NCI-H1048 (cell line): ENCODE measurements around the gene CD164L2.

ENCODE experiments used
- DNase-seq: peaks from one replicate; lab custom pipeline; 2025; lab: John Stamatoyannopoulos, UW

Gene CD164L2

DNA sequence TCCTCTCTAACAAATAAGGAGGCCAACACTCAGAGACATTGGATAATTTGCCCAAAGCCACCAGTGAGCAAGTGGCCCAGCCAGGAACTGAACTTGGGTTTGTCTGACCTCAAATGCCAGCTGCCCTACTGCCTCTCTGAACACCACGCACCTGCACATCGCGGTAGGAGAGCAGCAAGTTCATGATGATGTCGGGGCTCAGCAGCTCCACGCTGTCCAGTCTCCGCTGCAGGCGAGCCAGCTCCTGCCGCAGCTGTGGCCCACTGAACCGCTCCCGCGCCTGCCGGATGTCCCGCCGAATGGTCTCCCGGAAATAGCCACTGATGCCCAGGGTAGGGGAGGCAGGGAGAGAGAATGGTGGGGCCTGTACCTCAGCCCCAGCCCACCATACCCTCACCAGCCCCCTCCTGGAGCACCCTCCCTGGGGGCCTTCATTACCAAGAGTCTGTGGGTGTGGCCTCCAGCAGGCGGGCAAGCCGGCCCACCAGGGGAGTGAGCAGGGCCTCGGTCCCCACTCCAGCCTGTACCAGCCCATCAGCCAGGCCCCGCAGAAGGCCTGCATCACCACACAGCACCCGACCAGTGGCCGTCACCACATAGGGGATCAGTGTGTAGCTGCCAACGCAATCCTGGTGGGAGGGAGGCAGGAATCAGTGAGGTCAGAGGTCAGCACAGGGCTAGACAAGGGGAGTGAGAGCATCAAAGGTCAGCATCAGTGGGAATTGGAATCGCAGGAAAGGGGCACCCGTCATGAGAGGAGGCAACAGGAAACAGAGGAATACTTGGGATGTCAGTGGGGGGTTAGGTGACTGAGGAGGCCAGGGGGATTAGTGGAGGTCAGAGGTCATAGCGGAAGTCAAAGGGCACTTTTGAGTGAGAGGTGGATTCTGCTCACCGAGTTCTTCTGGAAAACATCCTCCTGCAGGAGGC is 19.1 kb downstream of the CD164L2 start:
- no peak for DNase-seq

DNA sequence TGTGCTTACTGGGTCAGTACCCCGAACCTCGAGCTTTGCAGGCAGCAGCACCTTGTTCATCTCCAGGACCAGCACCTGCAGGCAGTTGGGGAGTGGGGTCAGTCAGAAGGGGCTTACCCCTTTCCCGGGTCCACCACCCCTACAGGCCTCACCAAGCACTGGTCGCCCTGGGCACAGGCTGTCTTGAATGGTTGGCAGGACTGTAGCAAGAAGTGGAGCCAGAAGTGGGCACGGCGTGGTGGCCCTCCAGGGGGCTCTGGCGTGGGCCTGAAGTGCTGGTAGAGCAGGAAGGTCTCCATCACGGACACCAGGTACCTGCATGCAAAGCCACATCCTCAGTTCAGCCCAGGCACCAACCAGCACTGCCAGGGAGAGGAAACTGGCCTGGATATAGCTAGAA is 21.6 kb downstream of the CD164L2 start:
- DNase-seq = no peak

DNA sequence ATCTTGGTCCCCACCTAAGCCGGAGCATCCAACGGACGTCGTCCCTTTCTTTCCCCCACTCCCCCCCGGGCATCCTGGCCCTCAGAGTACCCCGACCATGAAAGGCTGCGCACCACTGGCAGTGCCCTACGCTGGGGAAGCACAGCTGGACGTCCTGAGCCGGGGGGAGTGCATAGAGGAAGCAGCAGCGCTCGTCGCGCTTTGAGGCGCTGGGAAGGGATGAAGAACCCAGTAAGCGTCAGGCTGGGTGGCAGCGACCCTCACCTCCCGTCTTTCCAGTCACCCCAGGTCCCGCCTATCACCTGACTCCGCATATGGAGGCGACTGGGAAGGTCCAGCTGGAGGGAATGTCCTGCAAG is 22.1 kb downstream of the CD164L2 start:
- DNase-seq = no peak

DNA sequence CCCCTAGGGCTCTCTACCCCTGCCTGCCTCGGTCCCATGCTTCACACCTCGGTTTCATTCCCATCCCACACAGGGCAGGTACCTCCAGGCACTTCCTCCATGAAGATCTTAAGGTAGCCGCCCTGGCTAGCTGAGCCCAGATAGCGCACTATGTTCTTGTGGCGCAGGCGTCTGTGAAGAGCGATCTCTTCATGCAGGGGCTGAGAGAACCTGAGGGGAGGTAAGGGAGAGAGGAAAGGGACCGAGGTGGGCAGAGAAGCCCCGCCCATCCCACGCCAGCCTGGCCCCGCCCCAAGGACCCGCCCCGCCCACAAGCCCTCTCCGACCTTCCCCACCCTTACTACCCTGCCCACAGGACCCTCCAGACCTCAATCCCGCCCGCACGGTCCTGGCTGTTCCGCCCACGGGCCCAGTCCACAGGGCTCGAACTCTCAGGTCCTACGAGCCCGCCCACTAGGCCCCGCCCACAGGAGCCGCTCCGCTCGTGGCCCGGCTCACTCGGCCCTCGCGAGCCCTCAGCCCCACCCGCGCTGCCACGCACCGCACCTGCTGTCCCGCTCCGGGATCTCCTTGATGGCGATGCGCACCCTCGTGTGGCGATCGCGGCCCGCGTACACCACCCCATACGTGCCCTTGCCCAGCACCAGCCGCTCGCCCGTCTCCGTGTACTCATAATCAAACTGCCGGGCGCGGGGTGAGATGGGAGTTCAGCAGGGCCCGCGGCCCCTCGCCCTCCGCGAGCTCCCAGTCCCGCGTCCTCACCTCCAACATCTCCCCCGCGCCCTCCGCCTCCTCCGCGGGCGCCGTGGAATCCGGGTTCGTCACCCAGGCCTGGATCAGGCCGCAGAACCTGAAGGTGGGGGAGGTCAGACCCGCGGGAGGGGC is 22.7 kb downstream of the CD164L2 start:
- DNase-seq = no peak

DNA sequence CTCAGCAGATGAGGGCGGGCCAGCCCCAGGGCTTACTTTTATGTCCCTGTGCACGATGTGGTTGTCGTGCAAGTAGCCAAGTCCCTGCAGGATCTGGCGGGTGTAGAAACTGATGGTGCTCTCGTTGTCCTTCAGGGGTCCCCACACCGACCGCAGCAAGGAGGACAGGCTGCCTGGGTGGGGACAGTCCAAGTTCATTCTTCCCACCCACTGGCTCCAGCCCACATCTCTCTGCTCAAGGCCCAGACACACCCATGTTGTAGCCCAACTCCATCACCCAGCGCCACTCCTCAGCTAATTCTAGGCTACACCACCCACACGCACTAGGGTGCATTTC is 23.3 kb downstream of the CD164L2 start:
- DNase-seq = no peak

DNA sequence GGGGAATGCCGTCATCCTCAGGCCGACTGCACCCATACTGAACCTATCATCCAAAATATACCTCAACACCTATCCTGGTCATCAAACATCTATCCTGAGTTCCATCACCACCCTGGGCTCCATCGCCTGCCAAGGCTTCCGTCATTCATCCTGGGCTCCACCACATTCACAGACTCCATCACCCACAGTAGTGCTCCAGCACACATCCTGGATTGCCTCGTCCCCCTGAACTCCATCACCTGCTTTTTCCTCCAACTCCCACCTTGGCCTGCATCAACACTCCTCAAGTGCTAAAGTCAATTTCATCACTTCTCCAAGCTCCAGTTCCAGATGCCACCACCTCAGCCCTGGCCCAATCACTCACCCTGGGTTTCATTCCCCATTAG is 24.2 kb downstream of the CD164L2 start:
- DNase-seq = no peak

DNA sequence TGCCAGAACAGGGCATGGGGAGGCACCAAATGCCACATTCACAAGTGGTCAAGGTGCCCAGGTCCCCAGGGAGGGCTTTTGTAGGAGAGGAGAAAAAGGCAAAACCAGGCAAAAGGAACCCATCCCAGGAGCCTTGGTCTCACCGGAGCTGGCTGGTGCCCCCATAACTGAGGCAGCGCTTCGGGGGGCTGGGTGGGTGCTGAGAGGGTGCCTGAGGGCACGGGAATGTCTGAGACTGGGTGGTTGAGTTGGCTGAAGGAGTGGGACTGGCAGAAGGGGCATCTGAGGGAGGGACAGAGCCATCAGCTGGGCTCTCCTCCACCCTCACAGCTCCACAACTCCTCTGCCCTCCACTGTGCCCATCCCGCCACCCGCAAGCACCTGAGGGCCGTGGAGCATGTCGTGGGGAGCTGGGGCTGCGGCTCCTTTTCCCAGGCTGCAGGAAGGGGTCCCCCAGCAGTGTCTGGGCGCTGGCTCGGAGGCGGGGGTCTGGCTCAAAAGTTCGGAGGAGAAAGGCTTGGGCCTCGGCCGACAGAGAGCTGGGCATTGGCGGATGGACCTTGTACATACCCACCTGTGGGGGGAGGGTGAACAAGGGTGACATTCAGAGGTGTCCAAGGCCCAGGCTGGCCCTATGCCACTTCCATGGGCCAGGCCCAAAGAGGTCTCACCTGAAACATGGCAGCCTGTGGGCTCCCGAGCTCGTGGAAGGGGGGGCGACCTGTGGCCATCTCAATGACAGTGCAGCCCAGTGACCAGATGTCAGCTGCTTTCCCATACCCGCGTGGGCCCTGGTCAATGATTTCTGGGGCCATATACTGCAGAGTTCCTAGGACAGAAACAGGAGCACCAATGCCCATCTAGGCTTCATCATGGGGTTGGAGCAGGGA is 24.9 kb downstream of the CD164L2 start:
- DNase-seq = no peak

DNA sequence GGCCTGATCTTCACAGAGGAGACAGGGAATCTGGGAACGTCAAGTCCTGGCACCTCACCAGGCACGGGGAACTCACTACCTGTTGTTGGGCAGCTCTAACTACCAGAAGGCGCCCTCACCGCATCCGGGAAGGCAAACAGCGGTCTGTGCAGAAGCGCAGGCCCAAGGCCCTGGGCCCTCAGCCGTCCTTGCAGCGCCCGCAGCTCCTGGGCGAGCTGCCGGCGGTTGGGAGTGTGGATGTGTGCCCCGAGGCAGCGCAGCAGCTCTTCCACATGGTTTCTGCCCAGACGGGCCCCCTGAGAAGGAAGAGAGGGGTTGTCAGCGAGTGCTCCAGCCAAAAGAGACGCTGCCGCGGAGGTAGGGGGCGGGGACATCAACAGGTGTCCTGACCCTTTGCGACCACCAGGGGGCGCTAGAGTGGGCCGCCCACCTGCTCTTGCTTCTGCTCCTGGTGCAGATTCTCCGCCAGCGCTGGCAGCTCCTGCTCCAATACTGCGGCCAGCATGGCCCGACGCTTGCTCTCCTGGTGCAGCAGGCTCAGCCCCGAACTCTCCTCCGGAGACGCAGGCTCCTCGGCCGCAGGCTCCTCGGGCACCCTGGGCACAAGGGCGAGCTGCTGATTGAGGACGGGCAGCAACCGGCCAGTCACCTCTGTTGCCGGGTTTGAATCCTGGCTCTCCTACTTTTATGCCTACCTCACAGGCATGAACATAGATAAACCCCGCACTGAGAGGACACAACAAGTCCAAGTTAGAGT is 25.7 kb downstream of the CD164L2 start:
- DNase-seq = no peak

DNA sequence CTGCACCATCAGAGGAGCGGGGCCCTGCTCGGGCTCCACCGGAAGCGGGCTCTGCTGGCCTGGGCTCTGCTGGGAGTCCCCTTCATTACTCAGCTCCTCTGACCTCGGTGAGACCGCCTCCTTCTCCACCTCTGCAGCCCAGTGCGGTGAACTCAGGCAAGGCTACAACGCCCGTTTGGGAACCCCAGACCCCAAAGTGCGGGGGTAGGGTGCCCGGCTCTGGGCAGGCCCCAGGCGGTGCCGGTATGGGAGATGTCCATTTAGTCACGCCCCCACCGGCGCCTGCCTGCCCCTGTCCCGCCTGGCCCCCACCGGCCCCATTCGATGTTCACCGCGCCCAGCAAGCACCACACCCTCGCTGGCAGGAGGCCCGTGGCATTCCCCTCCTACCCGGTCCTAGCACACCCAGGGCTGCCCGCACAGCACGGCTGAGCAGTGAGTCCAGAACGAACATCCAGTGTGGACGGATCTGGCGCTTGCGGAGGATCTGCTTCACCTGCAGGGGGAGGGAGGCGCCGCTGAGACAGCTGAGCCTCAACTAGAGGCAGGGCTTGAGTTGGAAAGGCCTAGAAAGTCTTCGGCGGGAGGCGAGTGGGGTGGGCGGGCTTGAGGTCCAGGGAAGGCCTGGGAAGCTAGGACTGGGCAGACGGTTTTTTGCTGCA is 26.4 kb downstream of the CD164L2 start:
- DNase-seq = no peak

DNA sequence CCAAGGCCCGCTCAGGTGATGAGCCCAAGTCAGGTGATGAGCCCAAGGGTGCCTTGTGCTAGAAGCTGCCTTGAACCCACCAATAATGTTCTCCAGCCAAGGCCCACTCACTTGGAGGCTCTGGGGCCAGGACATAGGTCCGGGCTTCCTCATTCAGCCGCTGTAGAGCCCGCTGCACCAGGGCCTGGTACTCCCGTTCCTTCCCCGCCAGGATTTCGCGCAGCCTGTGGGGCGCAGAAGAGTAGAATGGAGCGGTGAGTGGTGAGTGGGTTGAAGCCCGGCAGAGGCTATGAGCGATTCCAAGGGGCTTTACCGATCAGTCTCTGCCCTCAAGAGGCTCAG is 26.9 kb downstream of the CD164L2 start:
- no peak for DNase-seq

DNA sequence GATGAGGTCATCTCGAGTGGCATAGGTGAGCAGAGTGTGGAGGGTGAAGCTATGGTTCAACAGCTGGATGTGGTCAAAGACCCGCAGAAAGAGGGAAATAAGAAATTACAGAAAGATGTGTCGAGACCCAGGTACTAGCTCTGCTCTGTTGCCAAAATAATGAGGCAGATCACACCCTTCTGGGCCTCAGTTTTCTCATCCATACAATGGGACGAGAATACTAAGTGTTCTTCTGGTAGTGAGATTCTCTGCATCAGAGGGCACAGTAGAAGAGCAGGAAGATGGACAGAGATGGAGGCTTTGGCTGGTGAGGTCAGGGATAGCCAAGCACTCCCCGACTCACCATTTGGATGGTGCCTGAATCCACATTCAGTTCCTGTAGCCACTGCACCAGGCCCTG is 27.4 kb downstream of the CD164L2 start:
- no peak for DNase-seq

DNA sequence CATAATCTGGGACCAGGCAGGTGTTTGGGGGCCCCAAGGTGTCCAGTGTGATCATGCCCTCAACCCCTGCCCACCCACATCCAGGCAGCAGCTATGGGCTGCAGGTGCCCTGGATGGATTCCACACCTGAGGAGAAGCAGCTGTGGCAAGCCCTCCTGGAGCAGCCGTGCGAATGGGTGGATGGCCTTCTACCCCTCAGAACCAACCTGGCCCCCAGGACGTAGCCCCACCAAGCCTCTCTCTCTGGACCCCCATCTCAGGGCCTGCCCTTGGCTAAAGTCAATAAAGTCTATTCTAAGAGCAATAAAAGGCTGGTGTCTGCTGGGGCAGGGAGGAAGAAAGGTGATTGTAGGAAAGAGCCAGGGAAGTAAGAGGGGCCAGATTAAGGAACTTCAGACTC is 29.5 kb downstream of the CD164L2 start:
- no peak for DNase-seq

DNA sequence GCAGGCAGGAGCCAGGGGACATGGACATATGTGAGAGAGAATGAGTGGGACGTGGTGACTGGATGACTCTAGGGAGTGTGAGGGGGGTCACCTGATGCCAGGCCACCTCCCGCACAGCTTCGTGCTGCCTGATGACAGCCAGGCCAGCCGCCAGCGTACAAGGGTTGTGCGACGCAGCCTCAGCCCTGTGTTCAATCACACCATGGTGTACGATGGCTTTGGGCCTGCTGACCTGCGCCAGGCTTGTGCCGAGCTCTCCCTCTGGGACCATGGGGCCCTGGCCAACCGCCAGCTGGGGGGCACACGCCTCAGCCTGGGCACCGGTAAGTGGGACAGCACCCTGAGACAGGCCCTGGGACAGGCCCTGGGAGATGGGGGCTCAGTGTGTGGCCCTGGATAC is 30.0 kb downstream of the CD164L2 start:
- no peak for DNase-seq

DNA sequence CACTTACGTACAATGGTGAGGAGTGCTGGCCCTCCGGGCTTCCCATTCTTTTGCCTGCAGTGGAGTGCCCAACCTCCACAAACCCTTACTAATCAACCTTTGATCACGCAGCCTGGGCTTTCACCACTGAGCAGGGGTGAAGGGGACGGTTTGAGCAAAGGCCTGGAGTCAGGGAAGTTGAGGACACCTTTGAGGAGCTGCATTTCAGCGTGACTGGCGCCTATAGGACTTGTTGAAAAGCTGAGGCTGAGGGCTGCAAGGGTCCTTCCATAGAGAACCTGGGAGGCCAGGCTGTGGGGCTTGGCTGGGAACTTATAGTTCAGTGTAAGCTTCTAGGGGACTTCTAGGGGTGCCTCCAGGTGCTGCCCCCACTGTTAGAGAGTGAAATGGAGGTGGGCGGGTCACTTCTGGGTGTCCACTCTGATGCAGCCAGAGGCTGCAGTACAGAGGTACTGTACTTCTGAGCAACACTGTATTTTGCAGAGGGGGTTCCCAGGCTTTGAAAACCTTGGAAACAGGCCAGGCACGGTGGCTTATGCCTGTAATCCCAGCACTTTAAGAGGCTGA is 31.5 kb downstream of the CD164L2 start:
- no peak for DNase-seq

DNA sequence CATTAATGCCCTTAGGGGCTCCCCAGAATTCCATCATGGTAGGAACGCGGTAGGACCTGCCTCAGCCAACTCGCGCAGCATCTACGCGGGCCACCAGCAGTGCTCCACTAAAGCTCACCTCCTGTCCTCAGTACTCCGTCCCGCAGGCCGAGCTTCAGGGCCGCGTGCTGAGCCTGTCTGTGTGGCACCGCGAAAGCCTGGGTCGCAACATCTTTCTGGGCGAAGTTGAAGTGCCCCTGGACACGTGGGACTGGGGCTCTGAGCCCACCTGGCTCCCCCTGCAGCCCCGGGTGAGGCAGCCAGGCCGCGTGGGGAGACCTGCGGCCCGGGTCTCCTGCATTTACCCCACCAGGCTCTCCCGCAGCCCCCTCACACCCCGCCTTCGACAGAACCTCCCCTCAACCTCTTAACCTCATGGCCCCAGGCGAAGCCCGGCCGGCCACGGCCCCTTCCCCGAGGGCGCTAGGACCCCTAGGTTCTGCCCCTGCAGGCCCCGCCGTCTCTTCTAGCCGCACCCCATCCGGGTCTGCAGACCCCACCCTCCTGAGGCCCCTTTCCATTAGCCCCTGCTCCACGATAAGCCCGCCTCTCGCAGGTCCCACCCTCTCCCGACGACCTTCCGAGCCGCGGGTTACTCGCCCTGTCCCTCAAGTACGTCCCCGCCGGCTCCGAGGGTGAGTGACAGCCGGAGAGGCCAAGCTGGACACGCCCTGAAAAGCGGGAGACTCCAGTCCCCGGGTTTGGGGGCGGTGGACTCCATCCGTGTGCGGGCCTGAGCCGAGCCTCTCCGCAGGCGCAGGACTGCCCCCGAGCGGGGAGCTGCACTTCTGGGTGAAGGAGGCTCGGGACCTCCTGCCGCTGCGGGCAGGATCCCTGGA is 32.2 kb downstream of the CD164L2 start:
- DNase-seq = no peak

DNA sequence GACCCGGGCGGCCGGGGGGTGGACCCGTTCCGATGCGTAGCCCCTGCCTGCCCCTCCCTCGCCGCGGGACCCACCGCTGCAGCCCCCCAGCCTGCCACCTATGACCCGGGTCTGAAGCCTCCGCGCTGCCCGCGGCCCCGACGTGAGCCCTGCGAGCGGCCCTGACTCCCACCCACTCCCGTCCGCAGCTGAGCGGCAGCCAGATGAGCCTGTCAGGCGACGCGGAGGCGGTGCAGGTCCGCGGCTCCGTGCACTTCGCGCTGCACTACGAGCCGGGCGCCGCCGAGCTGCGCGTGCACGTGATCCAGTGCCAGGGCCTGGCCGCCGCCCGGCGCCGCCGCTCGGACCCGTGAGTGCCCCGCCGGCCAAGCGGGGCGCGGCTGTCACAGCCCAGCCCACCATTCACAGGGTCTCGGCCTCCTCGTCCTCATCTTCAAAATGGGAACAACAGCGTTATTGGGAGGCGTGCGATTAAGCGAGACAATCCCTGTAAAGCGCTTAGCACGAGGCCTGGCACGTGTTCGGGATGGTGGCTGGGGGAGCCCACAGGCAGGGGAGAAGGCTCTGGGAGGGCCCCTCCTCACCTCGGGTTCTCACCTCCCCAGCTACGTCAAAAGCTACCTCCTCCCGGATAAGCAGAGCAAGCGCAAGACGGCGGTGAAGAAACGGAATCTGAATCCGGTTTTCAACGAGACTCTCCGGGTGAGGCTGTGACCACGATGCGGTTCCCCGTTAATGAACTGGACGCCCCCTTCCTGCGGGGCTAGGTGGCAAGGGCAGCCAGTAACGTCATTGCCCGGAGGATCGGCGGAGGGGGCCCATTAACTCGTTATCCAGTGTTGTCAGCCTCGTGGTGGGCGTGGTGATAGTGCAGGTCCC is 33.1 kb downstream of the CD164L2 start:
- peak; percentile 65 for DNase-seq

DNA sequence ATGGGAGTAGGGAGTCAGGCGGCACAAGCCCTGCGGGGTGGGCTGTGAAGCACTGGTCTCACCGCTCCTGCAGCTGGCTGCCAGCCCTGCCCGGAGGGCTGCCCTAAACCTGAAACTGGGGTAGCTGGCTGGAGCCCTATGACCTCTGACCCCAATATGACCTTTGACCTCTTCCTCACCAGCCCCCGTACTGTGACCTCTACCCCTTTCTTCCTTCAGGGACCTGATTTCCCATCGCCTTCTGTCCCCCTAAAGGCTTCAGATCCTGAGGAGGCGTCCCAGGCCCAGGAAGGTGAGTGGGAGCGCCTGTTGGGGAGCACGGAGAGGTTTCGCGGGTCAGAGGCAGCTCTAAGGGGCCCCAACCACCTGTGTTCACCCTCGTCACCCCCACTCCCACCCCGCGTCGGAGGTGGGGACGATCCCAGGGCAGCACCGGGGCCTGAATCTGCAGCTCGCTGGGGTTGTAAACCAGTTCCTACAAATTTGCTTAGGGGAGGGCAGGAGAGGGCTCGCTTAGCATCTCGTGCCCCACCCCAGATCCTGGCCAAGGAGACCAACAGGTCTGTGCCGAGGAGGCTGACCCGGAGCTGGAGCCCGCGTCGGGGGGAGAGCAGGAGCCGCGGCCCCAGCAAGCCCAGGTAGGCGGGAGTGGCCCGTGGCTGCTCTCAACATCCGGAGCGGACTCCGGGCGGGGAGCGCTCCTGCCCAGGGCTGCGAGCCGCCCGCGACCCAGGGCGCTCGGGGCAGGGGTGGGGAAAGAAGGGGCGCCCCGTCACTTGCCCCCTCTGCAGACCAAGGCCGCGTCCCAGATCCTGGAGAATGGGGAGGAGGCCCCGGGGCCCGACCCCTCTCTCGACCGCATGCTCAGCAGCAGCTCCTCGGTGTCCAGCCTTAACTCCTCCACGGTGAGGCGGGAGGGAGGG is 34.0 kb downstream of the CD164L2 start:
- peak; percentile 63 for DNase-seq
